MM.1S (cell line): Measurements from ENCODE around the gene GAPDH.

ENCODE experiments used
- DNase-seq: peaks from one replicate; pipeline ENCODE4 v3.0.0-alpha.2; 2015
- H2AFZ ChIP-seq: fragments of 300-600 bp; sonication (generic); 2 replicates; pipeline ENCODE4 v1.6.0; 2016; ENCODE audit warnings: antibody characterized with exemption, low read length
- H3F3A ChIP-seq: fragments of 300-600 bp; sonication (generic); 2 replicates; pipeline ENCODE4 v1.6.1; 2016; ENCODE audit warnings: mild to moderate bottlenecking, antibody characterized with exemption, low read length, moderate library complexity, mixed read lengths; ENCODE audit not compliant: insufficient read depth
- H3K27ac ChIP-seq: fragments of 300-600 bp; sonication (generic); 2 replicates; pipeline ENCODE4 v1.5.1; 2016; ENCODE audit warnings: mild to moderate bottlenecking, low read length
- H3K27me3 ChIP-seq: fragments of 300-600 bp; sonication (generic); replicated peaks from 2 replicates; pipeline ENCODE4 v1.6.0; 2016; ENCODE audit warnings: low read length; ENCODE audit not compliant: insufficient read depth
- H3K36me3 ChIP-seq: fragments of 300-600 bp; sonication (generic); replicated peaks from 2 replicates; pipeline ENCODE4 v1.6.1; 2016; ENCODE audit warnings: mild to moderate bottlenecking, low read length, mixed read lengths; ENCODE audit not compliant: insufficient read depth
- H3K4me1 ChIP-seq: fragments of 300-600 bp; sonication (generic); 2 replicates; pipeline ENCODE4 v1.6.1; 2016; ENCODE audit warnings: low read length, mixed read lengths
- H3K4me2 ChIP-seq: fragments of 300-600 bp; sonication (generic); 2 replicates; pipeline ENCODE4 v1.6.0; 2016; ENCODE audit warnings: low read depth, low read length
- H3K4me3 ChIP-seq: fragments of 300-600 bp; sonication (generic); 2 replicates; pipeline ENCODE4 v1.5.1; 2016; ENCODE audit warnings: low read length, mixed read lengths
- H3K79me2 ChIP-seq: fragments of 300-600 bp; sonication (generic); 2 replicates; pipeline ENCODE4 v1.6.1; 2016; ENCODE audit warnings: mixed run types, low read length, mixed read lengths
- H3K9ac ChIP-seq: fragments of 300-600 bp; sonication (generic); 2 replicates; pipeline ENCODE4 v1.6.1; 2016; ENCODE audit warnings: low read length, mixed read lengths
- H3K9me2 ChIP-seq: fragments of 300-600 bp; sonication (generic); replicated peaks from 2 replicates; pipeline ENCODE4 v1.6.1; 2016; ENCODE audit warnings: mild to moderate bottlenecking, low read length, mixed read lengths; ENCODE audit not compliant: insufficient read depth
- H3K9me3 ChIP-seq: fragments of 300-600 bp; sonication (generic); replicated peaks from 2 replicates; pipeline ENCODE4 v1.6.1; 2016; ENCODE audit warnings: mild to moderate bottlenecking, low read length, mixed read lengths; ENCODE audit not compliant: insufficient read depth
- H4K20me1 ChIP-seq: fragments of 300-600 bp; sonication (generic); 2 replicates; pipeline ENCODE4 v1.6.1; 2016; ENCODE audit warnings: mild to moderate bottlenecking, low read length, moderate library complexity, mixed read lengths; ENCODE audit not compliant: insufficient read depth
- EZH2 ChIP-seq: fragments of 300-600 bp; sonication (generic); optimal IDR thresholded peaks from 2 replicates; pipeline ENCODE3; 2017; ENCODE audit warnings: low read depth, mild to moderate bottlenecking, antibody characterized with exemption, low read length, mixed read lengths
- EZH2phosphoT487 ChIP-seq: fragments of 300-600 bp; sonication (generic); IDR thresholded peaks from 2 replicates; pipeline ENCODE4 v1.6.1; 2018; ENCODE audit warnings: antibody characterized with exemption, low read length
- TF ChIP-seq, protein P1 (sequence below): fragments of 300-600 bp; sonication (generic); IDR thresholded peaks from 2 replicates; pipeline ENCODE4 v1.5.1; 2016; ENCODE audit warnings: antibody characterized with exemption, low read length, mixed read lengths

GAPDH gene

DNA sequence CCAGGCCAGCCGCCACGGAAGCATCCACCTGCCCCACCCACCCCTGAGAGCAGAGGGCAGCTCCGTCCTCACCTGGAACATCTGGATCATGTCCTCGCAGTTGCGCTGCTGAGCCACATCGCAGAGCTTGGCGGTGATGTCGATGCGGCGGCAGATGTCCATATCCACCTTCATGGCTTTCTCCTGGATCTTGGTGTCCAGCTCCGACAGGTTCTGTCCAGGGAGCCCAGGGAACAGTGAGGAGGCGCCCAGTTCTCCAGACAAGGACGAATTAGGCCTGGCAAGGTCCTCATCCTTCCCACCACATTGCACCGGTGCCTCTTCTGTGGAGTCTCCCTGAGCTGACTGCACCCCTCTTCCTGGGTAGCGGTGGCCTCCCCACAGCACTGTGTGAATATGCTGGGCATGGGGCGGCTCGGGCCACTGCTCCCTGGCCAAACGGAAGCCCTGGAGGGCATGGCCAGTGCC is 15.4 kb downstream of the GAPDH start:
- H3K27ac ChIP-seq: no peak overlapping the region
- no peaks in the 10 kb centered on the region for H3K36me3 ChIP-seq
- no peak overlapping the region for H3K4me2 ChIP-seq
- H3K9me2 ChIP-seq: no peaks in the 10 kb centered on the region
- H3K27me3 ChIP-seq: no peaks in the 10 kb centered on the region
- H3K4me1 ChIP-seq: 0 out of 2 replicates have a peak, but pooled peaks cover 3% of the 10 kb centered on the region
- H4K20me1 ChIP-seq: no peaks in the 10 kb centered on the region
- DNase-seq: no peak
- H3K9ac ChIP-seq: no peak overlapping the region
- no peaks in the 10 kb centered on the region for H3K9me3 ChIP-seq
- peaks cover 40% of the 10 kb centered on the region for H3K79me2 ChIP-seq
- TF ChIP-seq, protein P1, sequence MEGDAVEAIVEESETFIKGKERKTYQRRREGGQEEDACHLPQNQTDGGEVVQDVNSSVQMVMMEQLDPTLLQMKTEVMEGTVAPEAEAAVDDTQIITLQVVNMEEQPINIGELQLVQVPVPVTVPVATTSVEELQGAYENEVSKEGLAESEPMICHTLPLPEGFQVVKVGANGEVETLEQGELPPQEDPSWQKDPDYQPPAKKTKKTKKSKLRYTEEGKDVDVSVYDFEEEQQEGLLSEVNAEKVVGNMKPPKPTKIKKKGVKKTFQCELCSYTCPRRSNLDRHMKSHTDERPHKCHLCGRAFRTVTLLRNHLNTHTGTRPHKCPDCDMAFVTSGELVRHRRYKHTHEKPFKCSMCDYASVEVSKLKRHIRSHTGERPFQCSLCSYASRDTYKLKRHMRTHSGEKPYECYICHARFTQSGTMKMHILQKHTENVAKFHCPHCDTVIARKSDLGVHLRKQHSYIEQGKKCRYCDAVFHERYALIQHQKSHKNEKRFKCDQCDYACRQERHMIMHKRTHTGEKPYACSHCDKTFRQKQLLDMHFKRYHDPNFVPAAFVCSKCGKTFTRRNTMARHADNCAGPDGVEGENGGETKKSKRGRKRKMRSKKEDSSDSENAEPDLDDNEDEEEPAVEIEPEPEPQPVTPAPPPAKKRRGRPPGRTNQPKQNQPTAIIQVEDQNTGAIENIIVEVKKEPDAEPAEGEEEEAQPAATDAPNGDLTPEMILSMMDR: no peak
- no peak for TF ChIP-seq EZH2phosphoT487
- TF ChIP-seq EZH2: no peak
- no peaks in the 10 kb centered on the region for H3F3A ChIP-seq
- no peak overlapping the region for H2AFZ ChIP-seq
- H3K4me3 ChIP-seq: no peak overlapping the region

DNA sequence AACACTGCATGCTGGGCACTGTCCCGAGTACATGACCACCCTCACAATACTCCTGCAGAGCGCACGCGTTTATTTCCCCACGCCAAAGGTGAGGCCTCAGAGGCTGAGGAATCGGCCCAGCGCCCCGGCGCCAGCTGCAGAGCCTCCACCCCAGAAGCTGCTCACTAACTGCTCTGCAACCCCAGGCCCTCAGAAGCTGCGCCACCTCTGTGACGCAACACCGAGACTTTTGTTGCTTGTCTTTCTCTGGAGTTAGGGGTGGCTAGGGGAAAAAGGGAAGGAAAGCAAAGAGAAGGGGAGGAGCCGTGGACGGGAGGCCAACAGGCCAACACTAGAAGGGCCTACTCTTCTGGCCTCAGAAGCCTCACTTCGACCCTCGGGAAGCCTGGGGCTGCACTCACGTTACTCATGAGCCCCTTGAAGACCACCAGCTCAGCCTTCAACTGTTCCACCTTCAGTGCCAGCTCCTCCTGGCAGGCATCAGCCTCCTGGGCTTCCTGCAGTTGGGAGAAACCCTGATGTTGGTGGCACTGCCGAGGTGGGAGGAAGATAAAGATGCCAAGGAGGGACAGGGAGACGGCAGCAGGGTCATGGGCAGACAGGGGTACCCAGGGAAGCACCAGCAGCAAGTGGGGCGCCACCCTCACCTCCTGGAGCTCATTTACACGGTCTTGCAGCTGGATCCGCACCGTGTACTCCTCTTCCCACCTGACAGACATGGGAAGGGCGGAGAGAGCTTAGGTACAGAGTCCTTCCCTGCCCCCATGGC is 16.2 kb downstream of the GAPDH start:
- Histone ChIP-seq H3F3A (no peaks in the 10 kb centered on the region), H3K36me3 (no peaks in the 10 kb centered on the region), H4K20me1 (no peaks in the 10 kb centered on the region), H3K27ac (no peak overlapping the region), H3K9me2 (no peaks in the 10 kb centered on the region), H3K4me3 (no peak overlapping the region), H3K4me2 (no peak overlapping the region), H3K27me3 (no peaks in the 10 kb centered on the region), H3K9me3 (no peaks in the 10 kb centered on the region), H2AFZ (no peak overlapping the region), H3K9ac (no peak overlapping the region), H3K4me1 (0 out of 2 replicates have a peak, but pooled peaks cover 8% of the 10 kb centered on the region), H3K79me2 (peaks cover 46% of the 10 kb centered on the region)
- TF ChIP-seq EZH2 (no peak), EZH2phosphoT487 (no peak)
- DNase-seq: no peak

DNA sequence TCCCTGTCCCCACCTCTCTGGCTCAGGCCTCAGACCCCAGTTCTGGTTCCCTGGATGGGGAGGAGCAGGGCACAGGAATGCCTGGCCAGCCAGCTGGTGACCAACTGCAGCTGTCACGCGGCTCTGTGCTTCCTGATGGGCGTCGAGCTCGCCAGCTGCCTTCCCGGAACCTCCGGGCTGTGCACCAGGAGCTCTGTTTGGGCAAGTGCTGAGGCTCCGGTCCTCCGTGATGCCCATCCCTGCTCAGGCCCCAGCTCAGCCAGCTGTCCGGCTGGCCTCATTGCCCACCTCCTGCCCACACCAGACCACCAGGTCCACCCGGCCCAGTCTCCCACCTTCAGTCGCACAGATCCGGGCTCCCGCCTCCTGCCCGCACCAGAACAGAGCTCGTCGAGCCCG is 16.7 kb downstream of the GAPDH start:
- TF ChIP-seq EZH2phosphoT487 (no peak), EZH2 (no peak)
- TF ChIP-seq, protein P1: no peak
- H3K9ac ChIP-seq: no peak overlapping the region
- H3K27ac ChIP-seq: no peak overlapping the region
- no peaks in the 10 kb centered on the region for H3F3A ChIP-seq
- no peak overlapping the region for H3K4me3 ChIP-seq
- peaks cover 46% of the 10 kb centered on the region for H3K79me2 ChIP-seq
- H3K4me2 ChIP-seq: no peak overlapping the region
- no peak overlapping the region for H2AFZ ChIP-seq
- no peaks in the 10 kb centered on the region for H3K36me3 ChIP-seq
- DNase-seq: no peak
- H3K9me3 ChIP-seq: no peaks in the 10 kb centered on the region
- H4K20me1 ChIP-seq: no peaks in the 10 kb centered on the region
- 0 out of 2 replicates have a peak, but pooled peaks cover 8% of the 10 kb centered on the region for H3K4me1 ChIP-seq
- H3K27me3 ChIP-seq: no peaks in the 10 kb centered on the region
- no peaks in the 10 kb centered on the region for H3K9me2 ChIP-seq
